ENCODE measurements around the gene GTF3C4.
"Not testable (repeated sequence)": the region's sequence is repeated elsewhere in the genome, so short reads cannot be mapped to it uniquely, and the experiment has no call there.

The GTF3C4 gene

DNA sequence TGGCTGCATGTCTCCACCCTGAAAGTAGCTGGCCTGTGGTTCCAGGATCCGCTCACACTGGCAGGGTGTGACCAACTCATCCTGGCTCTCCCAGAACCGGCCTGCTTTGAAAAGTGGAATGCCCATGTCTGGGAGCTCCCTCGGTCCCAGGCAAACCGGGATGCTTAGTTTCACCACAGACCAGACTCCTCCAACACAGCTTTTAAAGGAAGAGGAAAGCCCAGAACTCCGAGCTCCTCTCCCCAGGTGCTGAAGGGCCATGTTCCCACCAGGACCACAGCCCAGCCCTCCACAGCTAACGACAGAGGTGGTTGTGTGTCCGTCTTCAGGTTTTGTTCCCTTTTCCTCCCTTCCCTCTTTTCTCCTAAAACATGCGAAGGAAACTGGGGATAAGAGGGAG, 38.0 kb downstream of the GTF3C4 start:
- no peak for DNase-seq

GRCh38 chr9:132708769-132709430, 38.6 kb downstream of the GTF3C4 start:
- no peak for DNase-seq

DNA sequence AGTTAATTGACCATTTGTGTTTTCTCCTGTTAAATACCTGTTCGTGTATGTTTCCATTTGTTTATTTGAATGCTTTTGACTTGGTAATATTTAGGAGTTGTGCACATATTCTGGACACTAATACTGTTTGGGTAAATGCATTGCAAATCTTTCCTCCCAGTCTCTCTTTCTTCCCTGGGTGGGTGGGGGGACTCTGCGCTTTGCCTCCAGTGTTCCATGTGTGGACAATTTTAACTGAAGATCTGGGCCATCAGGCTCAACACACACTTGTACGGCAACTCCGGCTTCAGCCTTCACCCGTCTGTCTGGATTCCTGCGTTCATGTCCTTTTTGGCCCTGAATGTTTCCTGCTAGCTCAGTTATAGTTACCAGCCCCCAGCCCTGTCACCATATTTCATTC, 40.1 kb downstream of the GTF3C4 start:
- no peak for DNase-seq

DNA sequence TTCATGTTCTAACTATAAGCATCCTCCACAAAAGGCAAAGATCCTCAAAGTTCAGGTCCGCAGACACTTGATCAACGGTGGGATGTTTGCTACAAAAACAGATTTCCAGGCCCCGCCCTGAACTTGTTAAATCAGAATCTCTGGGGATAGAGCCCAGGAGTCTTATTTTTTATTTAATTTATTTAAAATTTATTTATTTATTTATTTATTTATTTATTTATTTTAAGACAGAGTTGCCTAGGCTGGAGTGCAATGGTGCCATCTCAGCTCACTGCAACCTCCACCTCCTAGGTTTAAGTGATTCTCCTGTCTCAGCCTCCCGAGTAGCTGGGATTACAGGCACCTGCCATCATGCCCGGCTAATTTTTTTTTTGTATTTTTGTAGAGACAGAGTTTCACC, 40.9 kb downstream of the GTF3C4 start:
- not testable (repeated sequence) for DNase-seq

GRCh38 chr9:132711846-132712245, 41.6 kb downstream of the GTF3C4 start:
- DNase-seq: no peak

DNA sequence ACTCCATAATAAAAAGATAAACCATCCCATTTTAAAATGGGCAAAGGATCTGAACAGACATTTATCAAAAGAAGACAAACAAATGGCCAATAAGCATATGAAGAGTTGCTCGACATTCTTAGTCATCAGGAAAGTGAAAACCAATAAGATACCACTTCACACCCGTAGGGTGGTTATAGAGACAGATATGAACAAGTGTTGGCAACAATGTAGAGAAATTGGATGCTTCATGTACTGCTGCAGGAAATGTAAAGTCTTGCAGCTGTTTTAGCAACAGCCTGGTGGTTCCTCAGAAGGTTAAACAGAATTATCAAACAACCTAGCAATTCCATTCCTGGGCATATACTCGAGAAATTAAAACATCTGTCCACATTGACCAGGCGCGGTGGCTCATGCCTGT, 42.5 kb downstream of the GTF3C4 start:
- no peak for DNase-seq

GRCh38 chr9:132716007-132716406, 45.7 kb downstream of the GTF3C4 start:
- DNase-seq: no peak

DNA sequence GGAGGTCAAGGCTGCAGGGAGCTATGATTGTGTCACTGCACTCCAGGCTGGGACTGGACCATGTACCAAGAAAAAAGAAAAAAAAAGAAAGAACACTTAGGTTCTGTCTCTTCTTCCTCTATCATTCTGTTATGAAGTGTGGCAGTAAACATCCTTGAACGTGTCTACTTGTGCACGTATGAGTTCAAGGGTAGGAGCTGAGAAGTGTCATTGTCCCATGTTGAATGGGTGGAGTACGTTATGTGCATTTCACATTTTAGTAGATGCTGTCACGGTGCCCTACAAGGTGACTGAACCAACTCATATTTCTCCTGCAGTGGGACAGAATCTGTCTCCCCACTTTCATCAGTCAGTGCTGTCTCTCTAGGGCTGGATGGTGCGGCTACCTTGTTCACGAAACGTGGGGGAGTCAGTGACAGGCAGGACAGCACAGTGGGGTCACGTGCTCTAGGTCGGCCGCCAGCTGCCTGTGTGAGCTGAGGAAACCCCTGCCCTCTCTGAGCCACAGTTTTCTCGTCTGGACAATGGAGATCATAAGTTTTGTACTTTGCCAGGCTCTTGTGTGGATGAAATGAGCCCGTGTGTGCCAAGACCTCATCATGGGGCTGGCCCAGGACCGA, 47.2 kb downstream of the GTF3C4 start:
- no peak for DNase-seq

DNA sequence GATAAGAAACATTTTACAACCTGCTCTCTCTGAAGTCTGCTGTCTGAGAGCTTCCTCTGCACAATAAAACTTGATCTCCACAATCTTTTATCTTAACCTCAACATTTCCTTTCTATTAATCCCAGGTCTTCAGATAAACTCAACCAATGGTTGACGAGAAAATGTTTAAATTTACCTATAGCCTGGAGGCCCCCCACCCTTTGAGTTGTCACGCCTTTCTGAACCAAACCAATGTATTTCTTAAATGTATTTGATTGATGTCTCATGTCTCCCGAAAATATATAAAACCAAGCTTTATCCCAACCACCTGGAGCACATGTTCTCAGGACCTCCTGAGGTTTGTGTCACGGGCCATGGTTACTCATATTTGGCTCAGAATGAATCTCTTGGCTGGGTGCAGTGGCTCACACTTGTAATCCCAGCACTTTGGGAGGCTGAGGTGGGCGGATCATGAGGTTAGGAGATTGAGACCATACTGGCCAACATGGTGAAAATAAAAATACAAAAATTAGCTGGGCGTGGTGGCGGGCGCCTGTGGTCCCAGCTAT, 48.2 kb downstream of the GTF3C4 start:
- not testable (repeated sequence) for DNase-seq

- no peak for DNase-seq
Measured at GRCh38 chr9:132721661-132722060, 51.4 kb downstream of the GTF3C4 start.

GRCh38 chr9:132722564-132723065, 52.4 kb downstream of the GTF3C4 start:
- no peak for DNase-seq

DNA sequence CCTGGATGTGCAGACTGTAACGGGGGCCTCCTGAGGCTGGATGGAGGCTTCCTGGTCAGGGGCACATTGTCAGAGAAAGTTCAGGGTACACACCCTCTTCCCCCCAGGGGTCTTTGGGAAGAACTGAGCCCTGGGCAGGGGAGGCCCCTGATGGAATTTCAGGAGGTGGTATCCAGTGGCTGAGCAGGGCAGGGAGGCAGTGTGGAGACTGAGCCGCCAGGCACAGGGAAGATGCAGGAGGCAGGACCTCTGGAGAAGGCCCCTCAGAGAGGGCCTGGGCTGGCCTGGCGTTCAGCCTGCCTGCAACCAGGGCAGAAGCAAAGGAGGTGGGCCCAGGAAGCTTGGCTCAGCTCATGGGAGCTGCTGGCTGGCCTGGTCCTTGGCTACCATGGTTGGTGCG, 53.5 kb downstream of the GTF3C4 start:
- no peak for DNase-seq

- no peak for DNase-seq
Measured at GRCh38 chr9:132725306-132725705, 55.0 kb downstream of the GTF3C4 start.

DNA sequence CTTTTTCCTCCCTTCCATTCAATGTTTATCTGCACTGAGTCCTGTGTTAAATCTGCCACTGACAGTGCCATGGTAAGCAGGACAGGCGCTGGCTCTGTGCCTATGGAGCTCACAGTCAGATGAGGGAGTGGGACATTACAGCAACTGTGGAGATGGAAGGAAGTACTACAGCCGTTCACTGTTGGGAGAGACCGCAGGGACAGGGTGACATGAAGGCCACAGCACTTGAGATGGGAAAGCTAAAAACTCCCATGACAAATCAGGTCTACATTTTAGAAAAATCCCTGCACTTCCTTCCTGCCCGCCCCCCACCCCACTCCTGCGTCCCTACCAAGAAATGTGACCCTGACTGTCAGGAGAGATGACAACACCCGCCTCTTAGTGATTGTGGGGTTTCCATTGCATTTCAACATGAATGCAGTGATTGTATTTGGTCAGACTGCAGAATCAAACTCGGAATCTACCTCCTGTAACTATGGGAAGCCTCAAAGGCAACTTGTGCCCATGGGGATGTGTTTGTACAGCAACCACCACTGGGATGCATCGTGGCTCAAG, 56.4 kb downstream of the GTF3C4 start:
- no peak for DNase-seq

- DNase-seq: no peak
Measured at GRCh38 chr9:132728071-132728470, 57.8 kb downstream of the GTF3C4 start.

- DNase-seq: no peak
Measured at GRCh38 chr9:132728497-132728896, 58.2 kb downstream of the GTF3C4 start.

GRCh38 chr9:132729235-132729890, 59.1 kb downstream of the GTF3C4 start:
- no peak for DNase-seq

- no peak for DNase-seq
Measured at GRCh38 chr9:132730054-132731033, 60.1 kb downstream of the GTF3C4 start.

GRCh38 chr9:132731230-132731629, 61.0 kb downstream of the GTF3C4 start:
- no peak for DNase-seq

GRCh38 chr9:132732326-132733259, 62.3 kb downstream of the GTF3C4 start:
- no peak for DNase-seq

DNA sequence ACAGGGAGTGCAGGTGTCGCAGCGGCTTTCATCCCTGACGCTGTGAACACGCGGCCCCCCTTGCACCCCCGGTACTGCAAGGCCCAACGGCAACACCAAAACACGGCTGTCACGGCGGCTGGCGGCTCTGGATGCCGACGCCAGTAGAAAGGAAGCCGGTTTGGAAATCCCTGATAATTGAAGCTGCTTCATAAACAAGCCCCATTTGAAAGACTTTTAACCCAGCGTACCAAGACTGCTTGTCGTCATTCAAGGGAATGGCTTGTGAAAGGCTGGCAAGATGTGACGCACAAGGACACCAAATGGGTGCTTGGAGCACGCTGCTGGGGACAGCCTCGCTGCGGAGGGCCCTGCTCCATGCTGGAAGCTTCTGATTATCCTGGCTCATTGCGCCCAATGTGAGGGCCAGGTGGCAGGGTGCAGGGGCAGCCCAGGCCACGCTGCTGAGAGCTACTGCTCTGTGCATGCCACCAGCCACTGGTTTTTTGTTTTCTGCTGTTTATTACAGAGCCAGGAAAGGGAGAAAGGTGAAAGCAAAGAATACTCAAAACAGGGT, 63.1 kb downstream of the GTF3C4 start:
- DNase-seq: no peak

Data from activated effector memory CD4-positive, alpha-beta T cell treated with anti-CD3 and anti-CD28 coated beads, Interleukin-2, amount 50 U/mL, for 16 hours (primary cell).